GM12891 (cell line): ENCODE results near the gene TPK1. TPM values are rescaled to one million over a fixed set of nuclear protein-coding genes. Genes with fewer than 3 reads are reported as not detected.

Experiments used
- DNase-seq: peaks from one replicate; pipeline ENCODE4 v3.0.0; 2011; ENCODE audit warnings: low spot score; ENCODE audit not compliant: insufficient read length
- FAIRE-seq: peaks from 2 replicates; lab custom pipeline; 2011; peaks lifted over from hg19 to GRCh38; lab: Jason Lieb, UNC
- PAX5 ChIP-seq: IDR thresholded peaks from 2 replicates; pipeline ENCODE4 v1.6.1; 2011; ENCODE audit warnings: low read length, moderate library complexity, mild to moderate bottlenecking; ENCODE audit not compliant: insufficient read depth, severe bottlenecking
- POLR2A ChIP-seq: IDR thresholded peaks from 2 replicates; pipeline ENCODE4 v1.6.1; 2011; ENCODE audit warnings: low read depth, low read length, control low read depth
- POLR2AphosphoS5 ChIP-seq: IDR thresholded peaks from 2 replicates; pipeline ENCODE4 v1.6.1; 2011; ENCODE audit warnings: low read depth, low read length, control low read depth
- POU2F2 ChIP-seq: IDR thresholded peaks from 2 replicates; pipeline ENCODE4 v1.6.1; 2011; ENCODE audit warnings: low read depth, mild to moderate bottlenecking, control low read depth, low read length, moderate library complexity
- SPI1 ChIP-seq: IDR thresholded peaks from 2 replicates; pipeline ENCODE4 v1.6.1; 2011; ENCODE audit warnings: low read depth, low read length, control low read depth
- TAF1 ChIP-seq: IDR thresholded peaks from 2 replicates; pipeline ENCODE4 v1.6.1; 2011; ENCODE audit warnings: low read depth, low read length, control low read depth
- polyA plus RNA-seq: library from polyadenylated mRNA; unstranded; fragments of >200 nt; gene quantifications from one replicate; pipeline ENCODE4 v1.2.1, GENCODE V29; 2012; ENCODE audit warnings: low read depth, missing spikeins, inconsistent platforms; ENCODE audit not compliant: missing spikeins

TPK1 gene
- 7.8 TPM for polyA plus RNA-seq

DNA sequence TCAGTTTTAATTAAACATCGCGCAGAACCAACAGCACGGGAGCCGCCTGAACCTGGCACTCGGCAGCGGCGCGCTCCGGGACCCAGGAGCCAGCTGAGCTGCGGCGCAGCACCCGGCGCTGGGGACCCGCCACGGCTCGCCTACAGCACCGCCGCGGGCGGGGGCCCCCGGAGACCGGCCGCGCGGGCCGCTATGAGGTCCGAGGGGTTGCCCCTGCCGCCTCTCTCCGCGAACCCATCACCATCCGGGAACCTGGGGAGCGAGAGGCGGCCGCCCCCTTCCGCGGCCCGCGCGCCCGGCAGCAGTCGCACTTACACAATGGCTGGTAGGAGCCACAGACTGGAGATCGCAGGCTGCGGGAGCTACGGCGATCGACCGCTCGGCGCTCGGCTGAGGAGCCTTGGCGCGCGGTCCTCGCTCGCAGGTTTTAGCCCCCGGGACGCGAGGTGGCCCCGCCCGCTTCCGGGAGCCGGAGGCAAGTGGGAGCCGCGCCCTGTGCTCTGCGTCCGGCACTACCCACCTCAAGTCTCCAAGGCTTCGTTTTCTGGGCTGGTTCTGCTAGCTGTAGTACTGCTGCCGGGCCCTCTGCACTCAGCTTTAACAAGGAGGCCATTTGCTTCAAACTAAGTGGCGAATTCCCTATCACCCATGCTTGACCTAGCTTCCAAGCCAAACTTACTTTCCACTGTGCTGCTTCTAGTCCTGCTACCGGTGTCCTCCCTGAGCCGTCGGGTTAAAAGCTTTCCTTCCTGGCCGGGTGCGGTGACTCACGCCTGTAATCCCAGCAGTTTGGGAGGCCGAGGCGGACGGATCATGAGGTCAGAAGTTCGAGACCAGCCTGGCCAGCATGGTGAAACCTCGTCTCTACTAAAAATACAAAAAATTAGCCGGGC is at the start of gene TPK1:
TSS of gene TPK1 (minus strand) at position 402 of the 893 bp plus-strand sequence. CDS start 451 bp downstream, outside the sequence.
- TF ChIP-seq SPI1 (no peak), TAF1 (peak; percentile 80), PAX5 (peak; percentile 75), POLR2AphosphoS5 (peak; percentile 36; the same call in 1 of the 2 replicates), POLR2A (peak; percentile 87), POU2F2 (peak; percentile 40; the same call in 1 of the 2 replicates)
- DNase-seq (peak; percentile 85), FAIRE-seq (peak; percentile 97)

DNA sequence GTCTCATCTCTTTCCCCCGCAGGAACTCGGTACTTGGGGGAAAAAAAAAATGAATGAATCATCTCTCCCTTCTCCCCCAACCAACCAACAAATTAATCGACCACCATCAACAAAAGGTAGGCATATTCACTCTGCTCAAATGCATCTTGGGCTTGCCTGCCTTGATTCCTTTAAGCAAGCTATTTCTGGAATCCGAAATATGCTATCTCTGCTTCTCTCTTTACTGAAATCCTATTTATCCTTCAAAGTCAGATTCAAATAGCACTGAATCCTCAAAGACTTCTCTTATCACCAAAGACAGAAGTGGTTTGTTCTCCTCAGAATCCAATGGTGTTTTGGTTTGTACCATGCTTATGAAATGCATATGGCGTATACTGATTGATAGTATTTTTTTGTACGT is 49.6 kb upstream of the TPK1 start:
- TF ChIP-seq POU2F2 = no peak
- TF ChIP-seq PAX5 = no peak
- TF ChIP-seq POLR2A = no peak
- TF ChIP-seq TAF1 = no peak
- no peak for TF ChIP-seq POLR2AphosphoS5
- no peak for TF ChIP-seq SPI1
- FAIRE-seq (no peak), DNase-seq (no peak)

DNA sequence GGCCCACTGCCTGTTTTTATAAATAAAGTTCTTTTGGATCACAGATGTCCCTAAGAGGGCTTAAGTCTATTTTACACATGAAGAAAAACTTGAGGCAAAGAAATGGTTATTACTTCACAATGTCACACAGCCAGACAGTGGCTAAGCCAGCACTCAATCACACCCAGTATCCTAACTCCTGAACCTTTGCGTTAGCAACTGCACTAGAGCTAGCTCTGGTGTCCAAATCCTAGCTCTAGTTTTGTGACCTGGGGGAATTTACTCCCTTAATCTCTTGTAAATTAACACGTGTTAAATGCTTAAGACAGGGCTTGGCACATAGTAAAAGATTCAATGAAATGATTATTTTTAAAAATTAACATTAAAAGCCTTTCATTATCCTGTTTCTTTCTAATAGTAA is 49.0 kb upstream of the TPK1 start:
- FAIRE-seq (no peak), DNase-seq (no peak)
- TF ChIP-seq POLR2AphosphoS5 (no peak), TAF1 (no peak), POU2F2 (no peak), SPI1 (no peak), POLR2A (no peak), PAX5 (no peak)

DNA sequence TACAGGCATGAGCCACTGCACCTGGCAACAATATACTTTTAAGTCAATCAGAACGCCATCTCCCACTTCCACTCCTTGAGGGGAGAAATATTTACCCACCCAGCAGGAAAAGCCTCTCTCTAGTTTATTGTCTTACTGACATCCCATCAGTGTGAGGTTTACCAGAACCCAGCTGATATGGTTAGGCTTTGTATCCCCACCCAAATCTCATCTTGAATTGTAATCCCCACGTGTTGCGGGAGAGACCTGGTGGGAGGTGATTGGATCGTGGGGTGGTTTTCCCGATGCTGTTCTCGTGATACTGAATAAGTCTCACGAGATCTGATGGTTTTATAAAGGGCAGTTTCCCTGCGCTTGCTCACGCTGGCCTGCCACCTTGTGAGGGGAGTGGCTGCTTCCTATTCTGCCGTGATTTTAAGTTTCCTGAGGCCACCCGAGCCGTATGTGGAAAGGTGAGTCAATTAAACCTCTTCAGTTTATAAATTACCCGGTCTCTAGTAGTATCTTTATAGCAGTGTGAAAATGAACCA is 37.5 kb upstream of the TPK1 start:
- no peak for FAIRE-seq
- no peak for DNase-seq
- TF ChIP-seq POU2F2 = no peak
- TF ChIP-seq TAF1 = no peak
- TF ChIP-seq POLR2A = no peak

DNA sequence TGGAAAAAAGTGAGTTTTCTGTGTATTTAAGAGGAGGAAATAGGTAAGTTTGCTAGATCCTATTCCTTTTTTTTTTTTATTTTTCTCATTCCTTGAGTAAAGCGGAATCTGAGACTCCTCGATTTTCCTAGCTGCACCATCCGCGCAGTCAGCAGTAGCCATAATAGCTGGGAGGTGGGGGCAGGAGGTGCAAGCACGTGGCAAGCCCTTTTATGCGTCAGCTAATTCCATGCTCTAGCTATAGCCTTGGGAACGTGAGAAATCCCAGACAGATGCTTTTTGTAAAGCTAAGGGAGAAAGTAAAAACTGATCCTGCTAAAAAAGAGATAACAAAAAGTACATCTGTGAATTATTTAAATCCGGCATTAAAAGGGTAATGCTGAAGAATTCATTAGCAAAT is 33.2 kb upstream of the TPK1 start:
- DNase-seq (no peak), FAIRE-seq (no peak)
- no peak for TF ChIP-seq POLR2A
- TF ChIP-seq POLR2AphosphoS5 = no peak
- no peak for TF ChIP-seq TAF1
- no peak for TF ChIP-seq SPI1
- TF ChIP-seq POU2F2 = no peak

DNA sequence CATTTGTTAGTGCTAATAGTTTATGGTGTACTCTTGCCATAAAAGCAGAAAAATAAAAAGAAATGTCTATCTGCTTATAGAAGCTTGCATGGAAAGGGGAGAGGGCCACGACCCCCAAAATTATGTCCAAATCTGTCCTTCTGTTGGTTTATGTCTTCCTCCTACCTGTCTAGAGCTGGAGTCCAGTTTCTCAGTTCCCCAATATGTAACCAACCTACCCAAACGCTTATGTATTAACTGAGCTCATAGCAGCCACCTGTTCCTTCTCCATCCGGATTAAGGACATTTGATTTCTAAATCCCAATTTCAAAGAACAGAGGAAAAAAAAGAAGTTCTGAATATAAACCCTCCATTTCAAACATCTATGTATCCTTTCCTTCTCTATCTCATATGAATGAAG is 30.3 kb upstream of the TPK1 start:
- TF ChIP-seq POLR2A (no peak), POU2F2 (no peak), SPI1 (no peak), TAF1 (no peak), POLR2AphosphoS5 (no peak), PAX5 (no peak)
- FAIRE-seq = no peak
- no peak for DNase-seq

DNA sequence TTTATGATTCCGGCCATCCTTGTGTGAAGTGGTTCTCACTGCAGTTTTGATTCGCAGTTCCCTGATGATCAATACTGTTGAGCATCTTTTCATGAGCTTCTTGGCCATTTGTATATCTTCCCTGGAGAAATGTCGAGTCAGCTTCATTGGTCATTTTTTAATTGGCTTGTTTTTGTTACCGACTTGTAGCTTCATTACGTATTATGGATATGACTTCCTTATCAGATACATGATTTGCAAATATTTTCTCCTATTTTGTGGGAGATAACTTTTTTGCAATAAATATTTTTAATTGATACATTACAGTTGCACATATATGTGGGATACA is 27.4 kb upstream of the TPK1 start:
- TF ChIP-seq TAF1 = no peak
- TF ChIP-seq POLR2A = no peak
- TF ChIP-seq POU2F2 = no peak
- no peak for TF ChIP-seq POLR2AphosphoS5
- no peak for TF ChIP-seq PAX5
- no peak for TF ChIP-seq SPI1

DNA sequence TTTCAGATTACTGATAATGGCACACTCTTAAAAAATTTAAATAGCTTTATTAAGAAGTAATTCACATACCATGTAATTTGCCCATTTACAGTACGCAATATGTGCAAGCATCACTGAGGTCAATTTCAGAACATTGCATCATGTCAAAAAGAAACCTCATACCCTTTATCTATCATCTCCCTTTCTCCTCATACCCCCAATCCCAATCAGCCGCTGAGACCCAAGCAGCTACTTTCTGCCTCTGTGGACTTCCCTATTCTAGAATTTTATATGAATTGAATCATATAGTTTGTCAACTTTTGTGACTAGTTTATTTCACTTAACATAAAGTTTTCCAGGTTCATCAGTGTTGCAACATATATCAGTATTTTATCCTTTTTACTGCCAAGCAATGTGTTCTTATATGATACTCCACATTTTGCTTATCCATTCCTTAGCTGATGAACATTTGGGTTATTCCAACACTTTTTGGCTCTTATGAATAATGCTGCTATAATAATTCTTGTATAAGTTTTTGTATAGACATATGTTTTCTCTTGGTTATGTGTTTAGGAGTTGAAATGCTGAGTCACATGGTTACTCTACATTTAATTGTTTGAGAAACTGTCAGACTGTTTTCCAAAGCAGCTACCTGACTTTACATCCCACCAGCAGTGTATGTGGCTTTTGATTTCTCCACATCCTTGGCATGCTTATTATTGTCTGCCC is 26.9 kb upstream of the TPK1 start:
- no peak for DNase-seq
- TF ChIP-seq POLR2AphosphoS5 (no peak), SPI1 (no peak), POU2F2 (no peak), TAF1 (no peak), PAX5 (no peak), POLR2A (no peak)
- FAIRE-seq = no peak

More for the DNA sequence above, 27.4 kb upstream of the TPK1 start:
- DNase-seq (no peak), FAIRE-seq (no peak)

DNA sequence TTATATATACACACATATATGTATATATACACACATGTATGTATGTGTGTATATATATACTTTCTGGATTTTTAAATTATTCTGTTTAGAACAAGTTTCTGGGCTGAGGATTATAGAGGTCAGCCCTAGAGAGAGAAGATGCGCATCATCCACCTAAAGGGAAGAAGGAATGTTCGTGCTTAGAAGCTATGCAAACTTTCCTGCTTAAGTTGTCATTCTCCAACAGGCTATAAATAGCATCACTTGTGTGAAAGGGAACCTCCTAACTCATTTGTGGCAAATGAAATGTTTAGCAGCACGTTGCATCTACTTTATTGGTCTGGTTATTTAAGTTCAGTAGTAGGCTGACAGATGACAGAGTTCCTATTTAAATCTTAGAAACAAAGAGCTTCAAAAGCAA is 23.9 kb upstream of the TPK1 start:
- no peak for FAIRE-seq
- no peak for TF ChIP-seq POLR2A
- TF ChIP-seq POLR2AphosphoS5 = no peak
- TF ChIP-seq POU2F2 = no peak
- no peak for TF ChIP-seq SPI1
- no peak for TF ChIP-seq PAX5
- no peak for TF ChIP-seq TAF1
- DNase-seq = no peak

DNA sequence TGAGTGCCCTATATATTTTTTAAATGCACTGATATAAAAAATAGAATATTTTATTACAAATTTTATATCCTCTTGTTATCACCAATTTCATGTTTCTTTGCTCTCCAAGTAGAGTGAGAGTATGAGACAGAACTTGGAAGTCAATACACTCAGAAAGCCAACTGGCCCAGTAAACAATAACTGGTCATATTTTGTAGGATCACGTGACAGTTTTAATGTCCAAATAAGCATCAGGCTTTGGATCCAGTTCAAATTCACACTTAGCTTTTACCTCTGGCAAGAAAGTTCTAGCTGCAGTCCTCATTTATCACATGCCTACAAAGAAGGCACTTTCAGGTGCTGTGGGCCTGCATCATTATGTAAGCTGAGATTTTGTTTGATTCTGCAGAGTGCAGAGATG is 21.6 kb upstream of the TPK1 start:
- FAIRE-seq = no peak
- no peak for DNase-seq
- TF ChIP-seq POU2F2 (no peak), POLR2A (no peak), PAX5 (no peak), SPI1 (no peak), POLR2AphosphoS5 (no peak), TAF1 (no peak)
